GM11168 (cell line): ENCODE measurements around the gene SASH1.

Experiments used
- in situ Hi-C: fragments of 300-500 bp; cut with MboI; formaldehyde crosslinking; loops from one replicate; pipeline ENCODE4 v1.12.0; 2022; ENCODE audit warnings: low sequenced_read_pairs; ENCODE audit not compliant: unreplicated experiment

The SASH1 gene

GRCh38 chr6:148596891-148597455 is 254.3 kb downstream of the SASH1 start:
- in situ Hi-C loops, result loop anchor here (25.0 kb wide), 1 partner anchor 340 kb away; no protein-coding TSS in a partner anchor

GRCh38 chr6:148598724-148599123 is 256.1 kb downstream of the SASH1 start:
- in situ Hi-C loops, result loop anchor here (25.0 kb wide), 1 partner anchor 339 kb away; no protein-coding TSS in a partner anchor

- in situ Hi-C loops, result loop anchor here (25.0 kb wide), 1 partner anchor 337 kb away; no protein-coding TSS in a partner anchor
These were observed 257.4 kb downstream of the SASH1 start for GRCh38 chr6:148599967-148600426.
